ENCODE measurements around the gene THPO. TPM values are rescaled to one million over a fixed set of nuclear protein-coding genes. Genes with fewer than 3 reads are reported as not detected.

The THPO gene
- total RNA-seq, 1 experiment from 2014 or later, result 1.6 TPM

- Mint-ChIP-seq H3K27me3 (ENCODE audit: insufficient read depth, unreplicated experiment) (no peaks in the 10 kb centered on the region), H3K4me1 (ENCODE audit: low read depth, unreplicated experiment) (no peaks in the 10 kb centered on the region), H3K9me3 (ENCODE audit: unreplicated experiment) (no peaks in the 10 kb centered on the region), H3K4me3 (ENCODE audit: unreplicated experiment) (no peak overlapping the region), H3K36me3 (ENCODE audit: insufficient read depth, unreplicated experiment) (peaks cover 49% of the 10 kb centered on the region), H3K27ac (ENCODE audit: unreplicated experiment) (no peak overlapping the region)
- ChIA-PET CTCF (no interaction called here), POLR2A (no interaction called here)
- TF ChIP-seq, protein P1, sequence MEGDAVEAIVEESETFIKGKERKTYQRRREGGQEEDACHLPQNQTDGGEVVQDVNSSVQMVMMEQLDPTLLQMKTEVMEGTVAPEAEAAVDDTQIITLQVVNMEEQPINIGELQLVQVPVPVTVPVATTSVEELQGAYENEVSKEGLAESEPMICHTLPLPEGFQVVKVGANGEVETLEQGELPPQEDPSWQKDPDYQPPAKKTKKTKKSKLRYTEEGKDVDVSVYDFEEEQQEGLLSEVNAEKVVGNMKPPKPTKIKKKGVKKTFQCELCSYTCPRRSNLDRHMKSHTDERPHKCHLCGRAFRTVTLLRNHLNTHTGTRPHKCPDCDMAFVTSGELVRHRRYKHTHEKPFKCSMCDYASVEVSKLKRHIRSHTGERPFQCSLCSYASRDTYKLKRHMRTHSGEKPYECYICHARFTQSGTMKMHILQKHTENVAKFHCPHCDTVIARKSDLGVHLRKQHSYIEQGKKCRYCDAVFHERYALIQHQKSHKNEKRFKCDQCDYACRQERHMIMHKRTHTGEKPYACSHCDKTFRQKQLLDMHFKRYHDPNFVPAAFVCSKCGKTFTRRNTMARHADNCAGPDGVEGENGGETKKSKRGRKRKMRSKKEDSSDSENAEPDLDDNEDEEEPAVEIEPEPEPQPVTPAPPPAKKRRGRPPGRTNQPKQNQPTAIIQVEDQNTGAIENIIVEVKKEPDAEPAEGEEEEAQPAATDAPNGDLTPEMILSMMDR (IDR thresholded peaks at IDR 0.05; ENCODE audit: insufficient read depth in 1 of 2, low read depth in 1 of 2, low read length in 1 of 2, severe bottlenecking in 1 of 2, unreplicated experiment in 1 of 2), result no peak
- no peaks in the 10 kb centered on the region for H3K27me3 ChIP-seq (replicated peaks; ENCODE audit: control insufficient read depth, insufficient read depth, low read length)
- no TSS peak for BruUV-seq (replicated peaks)
- DNase-seq, result no peak
- H3K36me3 ChIP-seq (ENCODE audit: control insufficient read depth, insufficient read depth, low read length), result peaks cover 3% of the 10 kb centered on the region; the same call in 1 of the 2 replicates
- H3K9me3 ChIP-seq, result no peaks in the 10 kb centered on the region
- intact Hi-C loops (cut with micrococcal nuclease; ENCODE audit: unreplicated experiment), result no loop called here
- H3K4me3 ChIP-seq (ENCODE audit: low read depth, low read length), result no peak overlapping the region
- no peaks in the 10 kb centered on the region for H3K4me1 ChIP-seq
These were observed 39.0 kb downstream of the THPO start for GRCh38 chr3:184339001-184339400.

- POLR2A ChIA-PET, result no interaction called here
- DNase-seq, result no peak
- Mint-ChIP-seq H3K27ac (ENCODE audit: unreplicated experiment) (no peak overlapping the region), H3K9me3 (ENCODE audit: unreplicated experiment) (no peaks in the 10 kb centered on the region), H3K36me3 (ENCODE audit: insufficient read depth, unreplicated experiment) (peaks cover 53% of the 10 kb centered on the region), H3K4me3 (ENCODE audit: unreplicated experiment) (no peak overlapping the region), H3K4me1 (ENCODE audit: low read depth, unreplicated experiment) (no peaks in the 10 kb centered on the region), H3K27me3 (ENCODE audit: insufficient read depth, unreplicated experiment) (no peaks in the 10 kb centered on the region)
- Histone ChIP-seq H3K36me3 (ENCODE audit: control insufficient read depth, insufficient read depth, low read length) (peaks cover 4% of the 10 kb centered on the region; the same call in 1 of the 2 replicates), H3K4me3 (ENCODE audit: low read depth, low read length) (no peak overlapping the region), H3K4me1 (no peaks in the 10 kb centered on the region), H3K9me3 (no peaks in the 10 kb centered on the region), H3K27me3 (replicated peaks; ENCODE audit: control insufficient read depth, insufficient read depth, low read length) (no peaks in the 10 kb centered on the region)
- intact Hi-C loops (cut with micrococcal nuclease; ENCODE audit: unreplicated experiment), result no loop called here
- no TSS peak for BruUV-seq (replicated peaks)
- CTCF ChIA-PET, result no interaction called here
- TF ChIP-seq, protein P1 (IDR thresholded peaks at IDR 0.05; ENCODE audit: insufficient read depth in 1 of 2, low read depth in 1 of 2, low read length in 1 of 2, severe bottlenecking in 1 of 2, unreplicated experiment in 1 of 2), result peak in 1 of 2 experiments; percentile 14
These were observed 39.5 kb downstream of the THPO start for GRCh38 chr3:184338511-184338945.

GRCh38 chr3:184337981-184338380 lies 40.0 kb downstream of the THPO start:
- Histone ChIP-seq H3K9me3 (no peaks in the 10 kb centered on the region), H3K36me3 (ENCODE audit: control insufficient read depth, insufficient read depth, low read length) (peaks cover 6% of the 10 kb centered on the region; the same call in 1 of the 2 replicates), H3K4me3 (ENCODE audit: low read depth, low read length) (no peak overlapping the region), H3K27me3 (replicated peaks; ENCODE audit: control insufficient read depth, insufficient read depth, low read length) (no peaks in the 10 kb centered on the region), H3K4me1 (no peaks in the 10 kb centered on the region)
- TF ChIP-seq, protein P1 (IDR thresholded peaks at IDR 0.05; ENCODE audit: insufficient read depth in 1 of 2, low read depth in 1 of 2, low read length in 1 of 2, severe bottlenecking in 1 of 2, unreplicated experiment in 1 of 2), result no peak
- ChIA-PET POLR2A (interaction anchor here (0.5 kb wide), 1 partner anchor 858 kb away, joined by 3 read pairs; no protein-coding TSS in a partner anchor), CTCF (no interaction called here)
- Mint-ChIP-seq H3K9me3 (ENCODE audit: unreplicated experiment) (no peaks in the 10 kb centered on the region), H3K36me3 (ENCODE audit: insufficient read depth, unreplicated experiment) (peaks cover 59% of the 10 kb centered on the region), H3K27me3 (ENCODE audit: insufficient read depth, unreplicated experiment) (no peaks in the 10 kb centered on the region), H3K4me3 (ENCODE audit: unreplicated experiment) (no peak overlapping the region), H3K27ac (ENCODE audit: unreplicated experiment) (peak overlapping the region; percentile 73), H3K4me1 (ENCODE audit: low read depth, unreplicated experiment) (no peaks in the 10 kb centered on the region)
- intact Hi-C loops (cut with micrococcal nuclease; ENCODE audit: unreplicated experiment), result no loop called here
- no peak for DNase-seq
- BruUV-seq (replicated peaks), result no TSS peak
